ENCODE measurements around the gene DPM3.

DPM3 gene

DNA sequence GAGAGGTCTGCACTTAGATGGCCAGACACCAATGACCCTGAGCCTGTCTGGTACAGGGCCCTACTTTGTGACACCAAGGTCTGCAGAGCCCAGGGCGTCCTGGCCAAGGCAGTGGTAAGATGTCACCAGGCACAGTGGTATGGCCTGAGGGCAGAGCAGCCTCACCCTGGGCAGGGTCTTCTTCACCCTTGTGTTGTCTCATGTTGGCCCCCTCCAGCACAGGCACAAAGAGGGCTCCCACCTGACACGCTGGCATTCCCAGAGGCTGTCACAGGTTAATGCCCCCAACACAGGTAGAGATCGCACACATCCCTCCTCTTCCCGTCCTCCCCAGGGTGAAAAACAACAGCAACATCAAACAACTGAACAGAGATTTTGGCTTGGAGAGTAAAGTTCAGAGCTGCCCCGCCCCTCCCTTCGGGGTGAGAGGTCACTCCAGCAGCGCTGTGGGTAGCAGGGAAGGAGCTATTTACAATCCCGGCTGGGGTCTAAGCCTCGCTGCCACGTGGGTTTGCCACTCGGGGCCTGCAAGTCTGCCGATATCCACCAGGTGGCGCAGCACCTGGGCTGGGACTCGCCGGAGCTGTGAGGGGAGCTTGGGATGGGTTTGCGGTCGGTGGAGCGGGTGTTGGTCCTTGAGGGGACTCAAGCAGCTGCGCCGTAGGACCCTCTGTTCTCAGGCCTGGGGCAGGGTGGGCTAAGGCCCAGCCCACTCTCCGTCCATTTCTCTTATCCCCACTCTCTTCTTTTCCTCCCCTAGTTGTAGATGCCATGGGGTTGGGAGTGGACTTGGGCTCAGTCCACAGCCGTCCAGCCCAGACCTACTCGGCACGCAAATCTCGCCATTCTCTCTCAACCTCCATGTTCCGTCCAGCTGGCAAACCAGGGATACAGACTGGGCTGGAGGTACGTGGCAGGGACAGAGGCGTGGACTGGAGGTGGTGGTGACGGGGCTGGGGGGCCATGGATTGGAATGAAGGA lies 49.0 kb downstream of the DPM3 start:
- DNase-seq, result peak; percentile 48
